Left lung (tissue), 10 donors: Measurements from ENCODE around the gene CCNYL1. TPM values are rescaled to one million over a fixed set of nuclear protein-coding genes. Genes with fewer than 3 reads are reported as not detected.
A peak's percentile ranks its signal among the peaks of the same experiment; 100 is the strongest.
"Not testable (repeated sequence)": the region's sequence is repeated elsewhere in the genome, so short reads cannot be mapped to it uniquely, and the experiment has no call there.

Experiments used
- ATAC-seq: fragments of 200-7000 bp; cut with Tn5 transposase; one replicate; pipeline ENCODE4 v1.9.1; 2020; ENCODE audit warnings: moderate library complexity
- DNase-seq, 4 donors: peaks; one replicate each; pipeline ENCODE4 v3.0.0-alpha.2; 2013 to 2020
- H3K27ac ChIP-seq, 2 donors: fragments of 200-600 bp; sonication (generic) in 1 of 2; one replicate each; pipeline versions ENCODE4 v1.5.0 to v1.8.0; 2020 to 2021
- H3K27me3 ChIP-seq, 2 donors: fragments of 200-600 bp; sonication (generic) in 1 of 2; one replicate each; pipeline versions ENCODE4 v1.5.0 to v1.8.0; 2020 to 2021
- H3K36me3 ChIP-seq, 2 donors: fragments of 200-600 bp; sonication (generic) in 1 of 2; one replicate each; pipeline versions ENCODE4 v1.5.0 to v1.8.0; 2020 to 2021
- H3K4me1 ChIP-seq, 2 donors: fragments of 200-600 bp; one replicate each; pipeline ENCODE4 v1.8.0; 2021
- H3K4me3 ChIP-seq, 2 donors: fragments of 200-600 bp; sonication (generic) in 1 of 2; one replicate each; pipeline versions ENCODE4 v1.5.0 to v1.8.0; 2020 to 2021; ENCODE audit warnings: mild to moderate bottlenecking in 1 of 2
- H3K9me3 ChIP-seq, 2 donors: fragments of 200-600 bp; sonication (generic) in 1 of 2; one replicate each; pipeline versions ENCODE4 v1.5.0 to v1.8.0; 2020 to 2021
- intact Hi-C, 2 donors: fragments of 100-400 bp; cut with DNase I; formaldehyde crosslinking; loops; one replicate each; pipeline versions ENCODE4 v1.11.2 to v1.14.2; 2022
- polyA plus RNA-seq, 6 donors: library from polyadenylated mRNA; unstranded; fragments of 120-200 nt; gene quantifications; one replicate each; pipeline ENCODE4 v1.2.1, GENCODE V29; 2013; ENCODE audit not compliant: insufficient read length in 6 of 6
- total RNA-seq, 2 donors: library from RNA; stranded (reverse); fragmentation: NEBNext Ultra II Directional; extraction: Animal tissue kit (Norgen Biotek cat#: 25700); gene quantifications; one replicate each; pipeline ENCODE4 v1.2.1, GENCODE V29; 2021
- TF ChIP-seq, protein P1 (sequence below), 2 donors: fragments of 200-600 bp; sonication (generic) in 1 of 2; IDR thresholded peaks; one replicate each; pipeline versions ENCODE4 v1.5.0 to v1.8.0; 2021; ENCODE audit warnings: antibody characterized with exemption in 2 of 2
- donor health status: DM: no; HTN: yes; CAD: no.
- donor health status: DM: no; HTN: no; CAD: no.

The CCNYL1 gene
- total and polyA plus RNA-seq, 8 donors: 18.8 to 33.2 (median 24.2) TPM

DNA sequence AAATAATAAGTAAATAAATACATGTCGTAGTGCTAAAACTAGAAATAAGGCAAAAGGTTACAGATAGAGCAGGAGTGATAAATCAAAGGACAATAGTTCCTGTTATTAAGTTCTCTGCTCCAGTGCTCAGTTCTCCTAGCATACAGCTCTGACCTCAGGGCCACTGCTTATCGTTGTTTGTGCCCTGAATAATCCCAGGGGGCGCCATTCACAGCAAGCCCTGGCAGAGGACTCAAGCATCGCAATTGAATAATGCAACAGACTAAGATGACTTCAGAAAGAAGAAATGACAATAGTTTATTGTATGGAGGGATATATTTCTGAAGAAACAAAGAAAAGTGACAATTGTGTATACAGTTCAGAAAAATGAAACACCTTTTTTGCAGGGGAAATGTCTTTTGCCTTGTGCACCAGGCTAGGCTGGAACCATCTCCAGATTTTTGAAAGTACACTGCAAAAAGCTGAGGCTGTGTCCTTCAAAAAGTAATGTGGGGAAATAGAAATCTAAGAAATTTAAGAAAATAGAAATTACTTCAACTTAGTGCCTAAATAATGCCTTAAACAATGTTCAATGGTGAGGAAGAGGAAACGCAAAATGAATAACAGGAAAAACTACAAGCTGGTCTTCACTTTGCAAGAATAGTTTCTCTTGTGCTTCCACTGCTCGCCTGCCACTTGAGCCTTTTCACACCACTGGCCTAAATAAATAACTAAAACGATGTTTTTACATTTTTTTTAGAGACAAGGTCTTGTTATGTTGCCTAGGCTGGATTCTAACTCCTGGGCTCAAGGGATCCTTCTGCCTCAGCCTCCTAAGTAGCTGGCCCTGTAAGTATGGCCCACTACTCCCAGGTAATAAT, 19.0 kb upstream of the CCNYL1 start:
- intact Hi-C loops: no loop called here
- Histone ChIP-seq H3K27ac (no peak overlapping the region), H3K4me3 (no peak overlapping the region), H3K9me3 (no peaks in the 10 kb centered on the region), H3K27me3 (no peaks in the 10 kb centered on the region), H3K36me3 (no peaks in the 10 kb centered on the region), H3K4me1 (peaks cover 0 to 13% of the 10 kb centered on the region in 2 donors)
- ATAC-seq (peak; percentile 87), DNase-seq (peak in 1 of 4 donors; percentile 5)
- TF ChIP-seq, protein P1, sequence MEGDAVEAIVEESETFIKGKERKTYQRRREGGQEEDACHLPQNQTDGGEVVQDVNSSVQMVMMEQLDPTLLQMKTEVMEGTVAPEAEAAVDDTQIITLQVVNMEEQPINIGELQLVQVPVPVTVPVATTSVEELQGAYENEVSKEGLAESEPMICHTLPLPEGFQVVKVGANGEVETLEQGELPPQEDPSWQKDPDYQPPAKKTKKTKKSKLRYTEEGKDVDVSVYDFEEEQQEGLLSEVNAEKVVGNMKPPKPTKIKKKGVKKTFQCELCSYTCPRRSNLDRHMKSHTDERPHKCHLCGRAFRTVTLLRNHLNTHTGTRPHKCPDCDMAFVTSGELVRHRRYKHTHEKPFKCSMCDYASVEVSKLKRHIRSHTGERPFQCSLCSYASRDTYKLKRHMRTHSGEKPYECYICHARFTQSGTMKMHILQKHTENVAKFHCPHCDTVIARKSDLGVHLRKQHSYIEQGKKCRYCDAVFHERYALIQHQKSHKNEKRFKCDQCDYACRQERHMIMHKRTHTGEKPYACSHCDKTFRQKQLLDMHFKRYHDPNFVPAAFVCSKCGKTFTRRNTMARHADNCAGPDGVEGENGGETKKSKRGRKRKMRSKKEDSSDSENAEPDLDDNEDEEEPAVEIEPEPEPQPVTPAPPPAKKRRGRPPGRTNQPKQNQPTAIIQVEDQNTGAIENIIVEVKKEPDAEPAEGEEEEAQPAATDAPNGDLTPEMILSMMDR (IDR thresholded peaks at IDR 0.05): peak; percentile 36 to 46

DNA sequence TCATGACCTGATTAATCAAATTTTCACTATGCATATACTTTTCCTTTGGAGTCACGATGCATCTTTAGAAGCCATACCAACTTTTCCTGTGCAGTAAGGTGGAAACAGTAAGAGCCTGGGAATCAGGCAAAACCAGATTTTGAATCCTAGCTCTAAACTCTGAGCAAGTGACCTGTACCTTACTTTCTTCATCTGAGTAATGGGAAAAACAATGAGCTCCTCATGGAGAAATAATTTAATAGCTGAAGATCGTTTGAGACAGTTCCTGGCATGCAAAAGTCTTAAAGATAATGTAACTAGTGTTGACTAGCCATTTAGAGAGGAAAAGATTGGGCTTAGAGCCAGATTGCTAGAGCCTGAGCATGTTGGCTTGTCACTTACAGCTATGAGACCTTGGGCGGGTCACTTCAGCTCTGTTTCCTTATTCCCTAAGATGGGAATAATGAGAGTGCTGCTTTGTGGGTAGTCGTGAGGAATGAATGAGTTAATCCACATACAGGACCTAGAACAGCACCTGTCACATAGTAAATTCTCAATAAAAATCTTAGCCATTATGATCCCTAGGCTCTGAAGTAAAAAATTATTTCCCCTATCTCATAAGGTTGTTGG, 17.7 kb upstream of the CCNYL1 start:
- DNase-seq: no peak
- H3K9me3 ChIP-seq: no peaks in the 10 kb centered on the region
- H3K4me3 ChIP-seq: no peak overlapping the region
- H3K36me3 ChIP-seq: no peaks in the 10 kb centered on the region
- H3K27me3 ChIP-seq: no peaks in the 10 kb centered on the region
- TF ChIP-seq, protein P1 (IDR thresholded peaks at IDR 0.05): no peak
- ATAC-seq: no peak
- H3K4me1 ChIP-seq: peaks cover 0 to 23% of the 10 kb centered on the region in 2 donors
- H3K27ac ChIP-seq: no peak overlapping the region
- intact Hi-C loops: no loop called here

DNA sequence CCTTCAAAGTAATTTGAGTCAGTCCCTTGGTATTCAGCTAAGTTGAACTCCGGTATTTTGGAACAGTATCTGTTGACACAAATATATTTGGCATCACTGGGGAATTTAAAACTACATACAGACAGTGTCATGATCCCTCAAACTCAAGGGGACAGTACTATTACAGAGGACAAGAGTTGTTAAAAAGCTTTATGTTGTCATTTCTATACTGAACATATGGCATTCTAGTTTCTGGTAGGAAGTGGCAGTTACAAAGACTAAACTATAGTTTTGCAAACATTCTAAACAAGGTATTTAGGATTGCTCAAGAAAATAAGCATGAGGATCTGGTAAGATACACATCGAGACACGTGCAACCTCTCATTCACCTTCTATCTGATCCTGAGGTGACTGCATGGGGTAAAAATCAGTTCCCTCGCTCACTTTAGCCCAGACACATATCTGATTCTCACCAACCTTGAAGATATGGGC, 16.6 kb upstream of the CCNYL1 start:
- DNase-seq (no peak), ATAC-seq (no peak)
- TF ChIP-seq, protein P1 (IDR thresholded peaks at IDR 0.05): no peak
- no peaks in the 10 kb centered on the region for H3K9me3 ChIP-seq
- no peaks in the 10 kb centered on the region for H3K27me3 ChIP-seq
- H3K27ac ChIP-seq: no peak overlapping the region
- H3K36me3 ChIP-seq: no peaks in the 10 kb centered on the region
- H3K4me1 ChIP-seq: peaks cover 0 to 23% of the 10 kb centered on the region in 2 donors
- intact Hi-C loops: no loop called here
- H3K4me3 ChIP-seq: no peak overlapping the region

DNA sequence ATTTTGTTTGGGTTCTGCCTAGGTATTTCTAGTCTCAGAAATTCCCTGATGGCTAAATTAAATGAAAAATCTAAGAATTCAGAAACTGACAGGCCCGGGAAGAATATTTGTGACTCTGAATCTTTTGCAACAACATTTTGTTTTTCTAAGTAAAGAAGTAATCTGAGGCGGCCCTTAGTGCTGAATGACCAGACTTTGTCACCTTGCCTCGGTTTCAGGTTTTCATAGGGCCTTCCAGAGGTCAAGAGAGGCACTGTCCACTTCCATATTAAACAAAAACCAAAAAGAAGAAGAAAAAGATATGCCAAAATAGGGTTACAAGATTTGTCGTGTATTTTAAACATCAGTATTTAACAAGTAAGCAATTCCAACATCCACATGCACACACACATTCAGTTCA, 16.1 kb upstream of the CCNYL1 start:
- DNase-seq (no peak), ATAC-seq (no peak)
- intact Hi-C loops: no loop called here

DNA sequence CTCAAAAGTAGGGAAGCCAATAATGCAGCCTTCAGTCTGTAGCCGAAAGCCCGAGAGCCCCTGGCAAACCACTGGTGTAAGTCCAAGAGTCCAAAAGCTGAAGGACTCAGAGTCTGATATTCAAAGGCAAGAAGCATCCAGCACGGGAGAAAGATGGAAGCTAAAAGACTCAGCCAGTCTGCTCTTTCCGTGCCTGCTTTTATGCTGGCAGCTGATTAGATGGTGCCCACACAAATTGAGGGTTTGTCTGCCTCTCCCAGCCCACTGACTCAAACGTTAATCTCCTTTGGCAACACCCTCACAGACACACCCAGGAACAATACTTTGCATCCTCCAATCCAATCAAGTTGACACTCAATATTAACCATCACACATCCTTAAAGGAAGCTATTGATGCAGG, 14.5 kb upstream of the CCNYL1 start:
- DNase-seq, ATAC-seq, H3K36me3 ChIP-seq, H3K27me3 ChIP-seq, H3K4me3 ChIP-seq, H3K9me3 ChIP-seq, intact Hi-C loops, H3K27ac ChIP-seq: not testable (repeated sequence)
- H3K4me1 ChIP-seq: peaks cover 0 to 16% of the 10 kb centered on the region in 2 donors

More for the DNA sequence above, 16.1 kb upstream of the CCNYL1 start:
- Histone ChIP-seq H3K4me1 (peaks cover 0 to 23% of the 10 kb centered on the region in 2 donors), H3K27ac (no peak overlapping the region), H3K4me3 (no peak overlapping the region), H3K36me3 (no peaks in the 10 kb centered on the region), H3K9me3 (no peaks in the 10 kb centered on the region), H3K27me3 (no peaks in the 10 kb centered on the region)
- TF ChIP-seq, protein P1 (IDR thresholded peaks at IDR 0.05): no peak
